Activated naive CD4-positive, alpha-beta T cell treated with anti-CD3 and anti-CD28 coated beads, Interleukin-2, amount 50 U/mL, for 16 hours (primary cell): ENCODE data around the gene SPACDR.
"Not testable (repeated sequence)": the region's sequence is repeated elsewhere in the genome, so short reads cannot be mapped to it uniquely, and the experiment has no call there.

Experiments used
- DNase-seq: peaks from one replicate; pipeline ENCODE4 v3.0.0-alpha.2; 2020

Gene SPACDR

GRCh38 chr7:100464210-100464660 lies at the start of gene SPACDR:
Gene SPACDR (minus strand): TSS chr7:100464260. CDS start chr7:100464025, 235 bp downstream.
- DNase-seq: no peak

GRCh38 chr7:100513212-100513810 lies 49.3 kb upstream of the SPACDR start:
- DNase-seq: no peak

- DNase-seq: no peak
Observed at GRCh38 chr7:100510437-100511239, 46.6 kb upstream of the SPACDR start.

- DNase-seq: no peak
Observed at GRCh38 chr7:100509231-100509630, 45.2 kb upstream of the SPACDR start.

GRCh38 chr7:100506356-100506923 lies 42.4 kb upstream of the SPACDR start:
- DNase-seq: no peak

GRCh38 chr7:100504887-100505611 lies 41.0 kb upstream of the SPACDR start:
- DNase-seq: no peak

- not testable (repeated sequence) for DNase-seq
Observed at GRCh38 chr7:100504031-100504430, 40.0 kb upstream of the SPACDR start.

GRCh38 chr7:100500743-100501142 lies 36.7 kb upstream of the SPACDR start:
- DNase-seq: not testable (repeated sequence)

GRCh38 chr7:100496509-100496908 lies 32.4 kb upstream of the SPACDR start:
- no peak for DNase-seq

GRCh38 chr7:100493476-100494264 lies 29.6 kb upstream of the SPACDR start:
- peak; percentile 69 for DNase-seq

- no peak for DNase-seq
Observed at GRCh38 chr7:100492738-100493475, 28.8 kb upstream of the SPACDR start.

- DNase-seq: no peak
Observed at GRCh38 chr7:100491192-100491578, 27.1 kb upstream of the SPACDR start.

- no peak for DNase-seq
Observed at GRCh38 chr7:100490483-100491191, 26.6 kb upstream of the SPACDR start.

GRCh38 chr7:100489824-100490223 lies 25.8 kb upstream of the SPACDR start:
- no peak for DNase-seq

GRCh38 chr7:100489121-100489520 lies 25.1 kb upstream of the SPACDR start:
- DNase-seq: no peak

GRCh38 chr7:100488333-100489095 lies 24.5 kb upstream of the SPACDR start:
- no peak for DNase-seq

- no peak for DNase-seq
Observed at GRCh38 chr7:100486753-100487446, 22.8 kb upstream of the SPACDR start.

GRCh38 chr7:100486111-100486636 lies 22.1 kb upstream of the SPACDR start:
- DNase-seq: no peak

GRCh38 chr7:100485471-100485876 lies 21.4 kb upstream of the SPACDR start:
- no peak for DNase-seq
